HG03442 (cell line): ENCODE data around the gene RMDN3.

Experiments
- ATAC-seq: cut with Tn5 transposase; IDR thresholded peaks from one replicate; pipeline ENCODE4 v1.9.1; 2021; ENCODE audit warnings: mild to moderate bottlenecking, moderate library complexity; ENCODE audit not compliant: unreplicated experiment

RMDN3 gene

DNA sequence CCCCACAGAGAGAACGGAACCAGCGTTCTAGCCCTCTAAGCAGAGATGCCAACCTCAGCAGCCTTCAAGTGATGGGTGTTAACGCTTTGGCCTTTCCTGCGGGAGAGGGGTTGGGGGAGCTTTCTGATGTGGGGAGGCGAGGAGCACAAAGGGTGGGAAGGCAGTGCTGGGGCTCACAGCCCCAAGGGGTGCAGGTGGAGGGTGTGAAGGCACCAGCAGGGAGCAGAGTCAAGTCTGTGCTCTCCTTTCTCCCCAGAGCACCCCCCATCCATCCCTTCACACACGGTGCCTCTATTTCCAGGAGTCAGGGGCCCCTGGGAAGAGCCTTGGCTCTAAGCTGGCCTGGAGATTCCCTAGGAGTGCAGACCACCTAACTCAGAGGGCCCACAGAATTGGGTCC is 18.8 kb upstream of the RMDN3 start:
- no peak for ATAC-seq

DNA sequence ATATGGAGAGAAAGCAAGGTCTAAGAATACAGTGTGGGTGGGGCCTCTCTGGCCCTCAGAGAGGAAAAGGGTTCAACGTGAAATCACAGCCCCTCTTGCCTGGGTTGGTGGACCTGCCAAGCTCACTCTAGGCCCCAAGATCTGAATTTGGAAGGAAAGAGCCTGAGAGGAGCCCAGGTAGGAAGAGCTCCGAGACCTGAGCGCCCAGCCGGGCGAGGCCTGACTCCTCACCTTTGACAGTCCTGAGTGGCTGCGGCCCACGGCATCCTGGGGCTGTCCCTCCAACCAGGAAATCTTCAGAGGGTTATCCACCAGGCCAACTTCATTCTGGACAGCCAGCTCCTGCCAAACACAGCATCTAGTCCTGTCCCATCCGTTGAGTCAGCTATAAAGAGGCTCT is 18.4 kb upstream of the RMDN3 start:
- ATAC-seq, result no peak

DNA sequence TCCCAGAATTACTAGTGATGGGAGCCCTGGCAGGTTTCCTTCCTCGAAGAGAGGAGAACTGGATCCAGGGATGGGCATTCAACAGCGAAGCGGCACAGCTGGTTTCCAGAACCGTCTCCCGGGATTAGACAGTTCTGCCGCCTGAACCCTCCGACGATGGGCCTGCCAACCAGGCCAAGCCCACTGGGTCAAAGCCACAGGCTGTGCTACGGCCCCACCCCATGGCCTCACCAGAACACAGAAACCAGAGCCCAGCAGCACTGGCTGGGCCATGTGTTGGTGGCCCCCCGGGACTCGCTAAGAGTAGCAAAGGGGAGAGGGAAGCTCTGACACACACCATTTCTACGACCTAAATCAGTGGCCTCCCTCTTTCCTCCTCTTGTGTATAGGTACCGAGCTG is 17.0 kb upstream of the RMDN3 start:
- no peak for ATAC-seq

DNA sequence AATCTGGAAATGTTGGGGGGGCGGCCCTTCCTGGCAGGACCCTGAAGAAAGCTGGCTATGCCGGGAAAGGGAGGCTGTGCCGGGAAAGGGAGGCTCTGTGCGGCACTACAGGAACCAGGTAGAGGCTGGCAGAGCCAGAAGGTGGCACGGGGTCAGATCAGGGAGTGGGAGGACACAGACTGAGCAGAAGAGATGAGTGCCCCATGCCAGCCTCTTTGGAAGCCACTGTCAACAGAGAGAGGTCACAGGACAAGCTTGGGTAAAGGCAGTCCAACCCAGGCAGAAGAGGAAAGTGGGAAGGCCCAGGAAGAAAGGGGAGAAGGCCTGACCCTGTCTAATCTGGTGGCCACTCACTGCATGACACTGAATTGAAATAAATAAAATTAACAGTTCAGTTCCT is 16.2 kb upstream of the RMDN3 start:
- ATAC-seq, result no peak

DNA sequence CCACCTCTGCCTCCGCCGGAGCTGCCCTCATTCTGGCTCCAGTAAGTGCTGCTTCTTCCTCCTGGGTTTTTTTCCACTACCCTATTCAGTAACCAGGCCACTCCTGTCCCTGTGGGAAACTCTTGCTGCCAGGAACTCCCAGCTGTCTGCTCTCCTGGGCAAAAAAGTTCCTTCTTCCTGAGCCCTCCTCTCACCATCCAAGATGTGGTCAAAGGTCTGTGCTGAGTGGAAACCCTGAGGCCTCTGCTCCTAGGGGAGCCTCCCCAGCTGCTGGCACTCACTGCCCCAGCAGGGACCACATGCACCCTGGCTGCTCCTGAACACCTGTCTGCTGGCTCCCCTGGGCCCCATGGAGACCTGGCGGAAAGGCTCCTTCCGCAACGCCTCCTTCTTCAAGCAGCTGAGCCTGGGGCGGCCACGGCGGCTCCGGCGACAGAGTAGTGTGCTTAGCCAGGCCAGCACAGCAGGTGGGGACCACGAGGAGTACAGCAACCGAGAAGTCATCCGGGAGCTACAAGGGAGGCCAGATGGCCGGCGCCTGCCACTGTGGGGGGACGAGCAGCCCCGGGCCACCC is 15.2 kb upstream of the RMDN3 start:
- no peak for ATAC-seq

DNA sequence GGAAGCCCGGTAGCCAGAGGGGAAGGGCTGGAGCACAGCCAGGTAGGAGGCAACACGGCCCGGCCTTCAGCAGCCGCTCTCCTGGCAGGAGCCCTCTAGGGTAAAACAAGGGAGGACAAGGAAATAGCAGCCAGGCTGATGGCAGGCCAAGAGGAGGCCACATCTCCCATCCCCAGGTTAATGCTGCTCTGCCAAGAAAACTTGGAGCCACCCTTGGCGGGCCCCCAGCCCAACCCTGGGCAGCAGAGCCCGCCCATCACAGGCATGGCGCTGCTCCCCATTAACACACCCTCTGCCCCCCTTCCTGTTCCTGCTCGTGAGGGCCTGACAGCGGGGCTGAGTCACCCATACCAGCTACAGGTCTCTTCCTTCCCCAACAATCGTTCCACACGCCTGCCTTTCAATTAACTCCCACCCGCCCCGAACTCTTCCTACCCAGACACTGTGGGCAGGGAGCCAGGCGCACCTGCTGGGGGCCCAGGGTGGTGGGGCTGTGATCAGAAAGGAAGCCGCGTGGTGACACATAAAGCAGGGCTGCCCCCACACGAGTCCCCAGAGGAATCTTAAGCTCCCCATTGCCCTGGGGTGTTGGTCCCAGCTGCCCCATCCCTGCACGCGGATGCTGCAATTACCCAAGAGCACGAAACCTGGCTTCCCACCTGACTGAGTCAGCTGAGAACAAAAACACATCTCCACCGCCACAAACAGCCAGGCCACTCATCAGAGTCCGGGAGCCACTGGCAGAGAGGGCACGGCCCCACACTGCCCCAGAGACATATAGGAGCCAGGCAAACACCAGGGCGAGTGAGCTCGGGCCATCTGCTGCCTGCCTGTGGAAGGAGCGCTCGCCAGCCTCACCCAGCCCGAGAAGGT is 14.5 kb upstream of the RMDN3 start, which contains the start of gene C15orf62:
TSS of gene C15orf62 (plus strand) at position 707 of the 873 bp plus-strand sequence. CDS start 516 bp downstream, outside the sequence.
- ATAC-seq, result peak; percentile 36

DNA sequence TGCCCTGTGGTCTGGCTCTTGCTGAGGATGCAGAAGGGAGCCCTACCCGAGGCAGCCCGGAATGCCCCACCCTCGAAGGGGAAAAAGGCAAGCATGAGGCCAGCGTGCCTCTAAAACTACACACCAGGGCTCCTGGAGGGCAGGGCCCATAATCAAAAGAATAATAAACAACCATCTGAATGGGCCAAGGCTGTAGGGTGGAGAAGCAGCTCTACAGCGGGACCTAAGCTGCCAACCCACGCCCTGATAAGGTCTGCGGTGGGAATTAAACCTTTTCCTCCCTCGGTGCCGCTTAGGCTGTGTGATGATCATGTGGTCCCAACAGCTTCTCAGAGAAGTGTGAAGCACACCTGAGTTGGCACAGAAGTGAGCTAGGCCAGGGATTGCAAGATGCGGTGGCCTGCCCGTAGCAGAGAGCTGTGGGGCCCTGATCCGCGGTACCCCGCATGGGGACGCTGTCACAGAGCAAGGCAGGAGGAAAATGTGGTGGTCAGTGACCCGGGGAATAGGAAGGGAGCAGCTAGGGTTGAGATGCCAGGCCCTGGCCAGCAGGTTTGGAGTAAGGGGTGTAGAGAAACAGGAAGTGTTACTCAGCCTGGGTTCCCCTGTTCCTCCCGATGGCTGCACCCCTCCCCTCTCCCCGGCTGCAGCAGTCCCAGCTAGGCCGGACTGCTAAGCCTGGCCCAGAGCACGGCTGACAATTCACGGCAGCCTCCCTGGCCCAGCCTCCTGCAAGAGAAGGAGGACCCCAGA is 13.6 kb upstream of the RMDN3 start:
- no peak for ATAC-seq

DNA sequence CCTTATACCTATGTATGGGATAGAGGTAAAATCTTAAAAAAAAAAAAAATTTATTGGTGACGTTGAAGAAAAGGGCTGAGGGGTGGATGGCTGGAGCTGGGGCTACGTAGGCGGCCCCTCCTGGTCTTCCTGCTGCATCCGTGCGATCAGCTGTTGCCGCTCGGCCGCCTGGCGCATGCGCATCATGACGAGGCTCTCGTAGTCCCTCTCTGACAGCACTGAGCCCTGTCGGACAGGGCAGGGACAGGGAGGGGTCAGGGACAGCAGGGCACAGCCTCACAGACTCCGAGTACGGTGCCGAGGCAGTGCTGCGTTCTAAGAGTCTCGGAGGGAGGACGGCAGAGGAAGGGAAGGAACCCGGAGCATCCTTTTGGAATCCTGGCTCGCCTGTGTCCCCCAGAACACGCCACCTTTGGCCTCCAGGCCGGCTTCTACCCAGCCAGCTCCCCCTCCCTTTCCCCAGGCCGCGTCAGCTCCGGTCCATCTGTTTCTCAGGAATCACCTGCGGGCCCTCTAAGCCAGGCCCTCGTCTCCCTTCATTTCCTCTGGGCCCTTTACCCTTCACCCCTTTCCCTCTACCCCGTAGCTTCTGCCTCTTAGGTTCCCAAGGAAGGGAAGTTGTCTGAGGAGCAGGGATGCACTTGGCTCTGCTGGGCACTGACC is 12.9 kb upstream of the RMDN3 start:
- ATAC-seq, result no peak

DNA sequence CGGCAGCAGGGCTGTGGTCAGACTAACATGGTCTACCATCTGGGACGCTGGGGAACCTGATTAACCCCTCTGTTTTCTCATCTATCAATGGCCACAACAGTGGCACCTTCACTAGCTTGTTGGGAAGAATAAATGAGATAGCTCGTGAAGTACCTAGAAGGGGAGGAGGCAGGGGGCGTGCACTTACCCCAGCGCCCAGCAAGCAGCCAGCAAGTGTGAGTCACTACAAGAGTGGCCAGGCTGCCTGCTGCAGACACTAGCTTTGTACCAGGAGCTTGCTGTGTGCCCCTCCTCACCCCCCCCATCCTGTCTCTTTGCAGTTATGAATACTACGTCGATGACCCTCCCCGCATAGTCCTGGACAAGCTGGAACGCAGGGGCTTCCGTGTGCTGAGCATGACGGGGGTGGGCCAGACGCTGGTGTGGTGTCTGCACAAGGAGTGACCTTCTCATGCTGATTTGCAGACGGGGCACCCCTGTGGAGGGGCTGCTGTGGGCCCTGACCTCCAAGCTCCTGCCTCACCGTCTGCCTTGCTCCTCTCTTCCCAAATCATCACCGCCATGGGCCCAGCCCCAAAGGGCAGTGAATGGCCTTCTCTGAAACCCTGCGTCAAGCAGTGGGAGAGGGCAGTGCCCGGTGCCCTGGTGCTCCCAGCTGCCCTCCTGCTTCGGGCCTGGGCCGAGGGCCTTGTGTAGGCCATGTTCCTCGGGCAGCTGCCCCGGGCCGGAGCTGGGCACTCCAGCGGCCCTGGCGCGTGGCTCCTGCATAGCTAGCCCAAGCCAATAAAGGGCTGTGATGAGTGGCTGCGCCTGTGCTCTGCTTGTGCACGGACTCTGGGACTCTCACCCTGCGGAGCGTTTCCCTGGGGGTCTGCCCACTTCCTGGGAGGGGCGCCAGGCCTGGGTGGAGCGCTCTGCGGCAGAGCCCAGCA is 12.1 kb upstream of the RMDN3 start:
- ATAC-seq, result no peak

DNA sequence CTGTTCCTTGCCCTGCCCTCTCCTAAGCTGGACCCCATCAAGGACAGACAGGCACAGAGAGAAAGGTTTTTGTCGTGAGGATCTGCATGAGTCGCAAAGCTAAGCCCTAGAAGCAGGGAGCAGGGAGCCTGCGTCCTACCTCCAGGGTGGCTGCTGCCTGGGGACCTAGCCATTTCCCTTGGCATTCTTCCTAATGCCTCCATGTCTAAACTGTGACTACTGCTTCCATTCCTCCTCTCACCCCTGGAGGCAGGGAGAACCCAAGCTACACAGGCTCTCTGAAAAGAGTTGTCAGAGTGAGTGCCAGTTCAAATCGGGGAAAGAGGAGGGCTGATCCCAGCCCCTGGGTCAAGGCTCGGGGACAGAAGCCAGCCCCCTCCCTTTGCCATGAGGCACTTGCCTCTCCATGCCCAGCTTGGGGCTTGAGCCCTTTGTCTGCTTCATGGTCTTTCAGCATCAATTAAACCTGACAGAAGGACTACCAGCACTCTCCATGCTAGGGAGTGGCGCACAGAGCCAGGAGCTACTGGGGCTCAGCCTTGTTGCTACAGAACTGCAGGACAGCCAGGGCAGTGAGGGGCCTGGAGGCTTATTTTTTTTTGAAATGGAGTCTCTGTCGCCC is 11.3 kb upstream of the RMDN3 start:
- no peak for ATAC-seq

DNA sequence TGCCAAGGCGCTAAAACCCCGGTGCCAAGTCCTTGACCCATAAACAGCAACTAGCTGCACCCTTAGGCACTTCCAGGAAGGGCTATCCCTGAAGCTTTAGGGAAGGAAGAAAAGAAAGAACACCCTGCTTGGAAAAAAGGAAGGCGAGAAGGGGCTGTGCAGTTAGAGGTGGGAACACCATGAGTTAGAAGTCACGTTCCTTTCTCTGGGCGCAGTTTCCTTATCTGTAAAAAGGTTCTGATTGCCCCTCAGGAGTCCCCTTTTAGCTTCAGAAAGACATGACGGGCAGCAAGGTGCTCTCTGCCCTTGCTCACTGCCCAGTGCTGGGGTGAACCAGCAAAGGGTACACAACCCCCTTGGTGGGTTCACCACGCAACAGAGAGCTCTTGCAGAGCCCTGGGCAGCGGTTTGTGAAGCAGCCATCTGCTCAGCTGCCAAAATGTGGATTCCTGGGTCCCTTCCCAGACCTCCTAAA is 9.6 kb upstream of the RMDN3 start:
- ATAC-seq, result no peak

DNA sequence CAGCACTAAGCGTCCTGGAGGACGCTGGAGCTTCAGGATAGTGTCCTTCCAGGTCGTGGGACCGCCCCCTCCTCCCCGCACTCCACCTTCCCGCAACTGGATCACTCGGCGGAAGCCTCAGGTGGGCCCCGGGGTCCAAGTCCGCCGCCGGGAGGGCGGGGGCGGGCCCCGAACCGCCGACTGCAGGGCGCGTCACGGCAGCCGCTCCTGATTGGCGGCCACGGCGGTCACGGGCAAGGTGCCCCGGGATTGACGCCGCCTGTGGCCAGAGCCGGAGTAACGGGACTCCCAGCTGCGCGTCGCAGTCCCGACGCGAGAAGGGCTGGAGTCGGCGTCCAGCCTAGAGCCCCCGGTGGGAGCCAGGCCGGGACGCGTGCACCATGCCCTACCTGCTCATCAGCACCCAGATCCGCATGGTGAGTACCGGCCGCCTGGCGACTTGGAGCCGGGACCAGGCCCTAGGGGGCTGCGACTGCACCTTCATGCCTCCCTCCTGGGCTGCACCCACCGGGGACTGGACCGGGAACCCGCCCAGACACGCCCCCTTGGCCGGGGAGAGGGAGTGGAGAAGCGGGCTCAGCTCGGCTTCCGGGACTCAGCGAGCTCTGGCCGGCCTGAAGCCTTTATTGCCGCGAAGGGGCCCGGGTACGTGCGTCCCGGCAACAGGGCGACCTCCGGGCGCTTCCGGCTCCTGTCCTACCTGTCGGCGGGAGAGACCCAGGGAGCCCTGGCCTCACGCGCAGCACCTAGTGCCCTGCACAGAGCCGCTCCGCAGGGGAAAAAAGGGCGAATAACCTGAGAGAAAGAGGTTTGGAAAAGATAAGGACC is 9.0 kb upstream of the RMDN3 start, which contains the start of gene GCHFR:
TSS of gene GCHFR (plus strand) at position 268 of the 828 bp plus-strand sequence. CDS start at position 381, 113 bp downstream.
- peak; percentile 58 for ATAC-seq

DNA sequence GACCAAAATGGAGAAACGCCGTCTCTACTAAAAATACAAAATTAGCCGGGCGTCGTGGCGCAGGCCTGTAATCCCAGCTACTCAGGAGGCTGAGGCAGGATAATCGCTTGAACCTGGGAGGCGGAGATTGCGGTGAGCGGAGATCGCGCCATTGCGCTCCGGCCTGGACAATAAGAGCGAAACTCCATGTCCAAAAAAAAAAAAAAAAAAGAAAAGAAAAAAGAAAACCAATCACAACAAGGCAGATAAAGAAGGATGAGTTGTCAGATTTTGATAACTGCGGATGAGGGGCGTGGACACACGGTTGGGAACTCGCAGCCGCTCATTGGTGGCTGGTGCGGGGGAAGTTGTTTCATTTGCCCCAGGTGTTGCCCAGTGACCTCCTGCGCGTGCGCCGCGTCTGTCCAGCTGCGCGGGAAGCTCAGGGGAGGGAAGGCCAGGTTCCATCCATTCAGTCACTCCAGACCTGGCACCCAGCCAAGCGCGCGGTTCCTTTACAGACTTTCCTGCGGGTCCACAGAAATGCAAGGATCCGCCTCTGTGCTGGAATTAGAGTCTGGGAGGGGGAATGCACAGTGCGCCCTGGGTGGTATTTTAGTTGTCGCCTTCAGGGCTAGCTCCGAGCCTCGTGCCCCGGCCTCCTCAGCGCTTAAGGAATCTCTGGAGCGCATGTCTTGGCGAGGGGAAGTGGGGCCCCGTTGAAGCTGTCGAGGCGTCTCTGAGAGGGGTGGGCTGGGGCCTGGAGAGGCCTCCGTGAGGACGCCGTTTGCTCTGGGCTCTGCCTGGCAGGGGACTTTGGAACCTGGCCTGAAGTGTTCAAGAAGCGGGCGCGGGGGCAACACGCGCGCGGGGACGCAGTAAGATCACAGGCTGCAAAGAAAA is 8.1 kb upstream of the RMDN3 start:
- ATAC-seq, result peak; percentile 5

DNA sequence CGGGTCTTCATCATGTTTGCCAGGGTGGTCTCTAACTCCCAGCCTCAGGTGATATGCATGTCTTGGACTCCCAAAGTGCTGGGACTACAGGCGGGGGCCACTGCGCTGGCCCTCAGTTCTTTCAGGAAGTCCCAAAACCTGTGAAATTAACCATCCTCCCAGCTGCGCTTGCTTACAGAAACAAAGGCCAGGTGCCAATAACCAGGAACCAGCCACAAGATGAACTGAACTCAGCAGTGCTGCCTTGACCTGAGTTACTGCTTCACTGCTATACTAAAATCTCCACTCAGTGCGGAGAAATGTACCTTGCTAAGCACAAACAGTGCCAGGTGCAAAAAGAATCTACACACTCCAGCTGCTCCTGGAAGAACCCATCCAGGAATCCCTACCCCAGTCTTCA is 4.9 kb upstream of the RMDN3 start:
- ATAC-seq, result no peak

DNA sequence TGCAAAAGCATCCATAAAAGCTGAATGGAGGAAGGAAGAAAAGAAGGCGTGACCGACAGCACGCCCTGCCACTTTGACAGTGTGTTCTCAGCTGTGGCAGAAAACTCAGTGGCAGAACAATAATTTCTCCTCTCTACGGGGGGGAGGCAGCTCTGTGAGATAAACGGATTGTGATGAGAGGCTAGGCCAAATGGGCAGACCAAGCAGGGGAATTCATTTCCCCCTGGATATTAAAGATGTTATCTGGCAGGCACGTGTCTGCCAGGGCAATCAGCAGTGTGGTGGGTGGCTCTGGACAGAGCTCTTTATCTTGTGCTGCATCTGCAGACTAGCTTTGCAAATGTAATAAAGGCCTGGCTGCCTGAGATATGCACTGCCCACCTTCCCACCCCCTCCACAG is 1.9 kb upstream of the RMDN3 start:
- ATAC-seq, result no peak

DNA sequence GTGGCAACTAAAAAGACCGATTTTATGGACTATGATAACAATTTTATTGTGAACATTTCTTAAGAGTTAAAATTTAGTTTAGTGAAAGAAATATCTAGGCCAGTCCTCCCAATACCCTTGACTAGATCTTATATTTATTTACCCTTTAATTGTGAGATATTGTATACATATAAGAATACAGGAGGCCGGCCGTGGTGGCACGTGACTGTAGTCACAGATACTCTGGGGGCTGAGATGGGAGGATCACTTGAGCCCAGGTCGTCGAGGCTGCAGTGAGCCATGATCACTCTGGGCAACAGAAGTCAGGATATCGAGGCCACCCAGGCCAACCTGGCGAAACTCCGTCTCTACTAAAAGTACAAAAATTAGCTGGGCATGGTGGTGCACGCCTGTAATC is 756 bp upstream of the RMDN3 start:
- ATAC-seq, result no peak

DNA sequence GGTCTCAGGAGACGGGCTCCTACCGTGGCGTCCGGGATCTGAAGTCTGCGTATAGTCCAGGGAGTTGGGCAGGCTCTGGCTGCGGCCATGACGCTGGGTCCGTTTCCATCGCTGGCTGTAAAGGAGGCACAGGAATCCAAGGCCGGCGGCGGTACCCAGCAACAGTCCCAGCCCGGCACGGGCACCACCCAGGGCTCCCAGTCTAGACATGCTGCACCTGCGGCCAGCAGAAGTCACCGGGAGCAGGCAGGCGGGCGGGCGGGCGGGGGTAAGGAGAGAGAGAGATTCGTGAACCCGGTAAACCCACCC is 526 bp downstream of the RMDN3 start:
- ATAC-seq, result no peak

DNA sequence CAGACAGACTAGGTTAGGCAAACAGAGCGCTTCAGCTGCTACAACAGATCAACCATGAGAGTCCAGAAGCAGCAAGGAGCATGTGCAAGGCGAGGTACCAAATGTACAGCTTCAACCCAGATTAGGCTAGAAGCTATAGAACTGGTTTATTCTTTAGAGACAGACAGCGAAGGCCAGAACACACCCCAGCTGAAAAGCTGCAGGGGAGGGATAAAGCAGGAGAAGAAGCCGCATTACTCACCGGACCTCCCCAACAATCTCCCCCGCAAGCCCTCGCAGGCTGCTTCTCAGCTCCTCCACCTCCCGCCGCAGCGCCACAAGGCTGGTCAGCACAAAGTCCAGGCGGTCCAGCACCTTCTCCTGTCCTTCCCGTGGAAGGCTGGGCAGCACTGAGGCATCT is 3.3 kb downstream of the RMDN3 start:
- ATAC-seq, result no peak
